ENCODE measurements around the gene IGF2BP2. TPM values are rescaled to one million over a fixed set of nuclear protein-coding genes. Genes with fewer than 3 reads are reported as not detected.
A peak's percentile ranks its signal among the peaks of the same experiment; 100 is the strongest.
"Not testable (repeated sequence)": the region's sequence is repeated elsewhere in the genome, so short reads cannot be mapped to it uniquely, and the experiment has no call there.

IGF2BP2 gene
- total RNA-seq, 1 donor from 2014 or later = 17.4 TPM

- DNase-seq (no peak), ATAC-seq (peak; percentile 58)
- Histone ChIP-seq H3K36me3 (no peaks in the 10 kb centered on the region), H3K9me3 (no peaks in the 10 kb centered on the region), H3K27me3 (no peaks in the 10 kb centered on the region), H3K4me3 (no peak overlapping the region), H3K4me1 (no peaks in the 10 kb centered on the region), H3K27ac (peak overlapping the region; percentile 38)
- TF ChIP-seq CTCF (IDR thresholded peaks at IDR 0.05) = no peak
- intact Hi-C loops (cut with DNase I) = no loop called here
These were observed 122.3 kb downstream of the IGF2BP2 start for GRCh38 chr3:185702262-185703225.

GRCh38 chr3:185701611-185702261 lies 123.1 kb downstream of the IGF2BP2 start:
- no peaks in the 10 kb centered on the region for H3K27me3 ChIP-seq
- no peak overlapping the region for H3K27ac ChIP-seq
- no peak for TF ChIP-seq CTCF (IDR thresholded peaks at IDR 0.05)
- H3K36me3 ChIP-seq = no peaks in the 10 kb centered on the region
- no peaks in the 10 kb centered on the region for H3K4me1 ChIP-seq
- intact Hi-C loops (cut with DNase I) = no loop called here
- no peak overlapping the region for H3K4me3 ChIP-seq
- no peaks in the 10 kb centered on the region for H3K9me3 ChIP-seq
- no peak for ATAC-seq
- no peak for DNase-seq

GRCh38 chr3:185699927-185700326 lies 124.9 kb downstream of the IGF2BP2 start:
- no peaks in the 10 kb centered on the region for H3K9me3 ChIP-seq
- no peaks in the 10 kb centered on the region for H3K36me3 ChIP-seq
- intact Hi-C loops (cut with DNase I) = no loop called here
- no peaks in the 10 kb centered on the region for H3K27me3 ChIP-seq
- TF ChIP-seq CTCF (IDR thresholded peaks at IDR 0.05) = no peak
- H3K4me1 ChIP-seq = no peaks in the 10 kb centered on the region
- H3K4me3 ChIP-seq = no peak overlapping the region
- ATAC-seq (no peak), DNase-seq (no peak)
- no peak overlapping the region for H3K27ac ChIP-seq

- H3K36me3 ChIP-seq; ATAC-seq; DNase-seq; H3K9me3 ChIP-seq; intact Hi-C loops (cut with DNase I); H3K27me3 ChIP-seq; H3K27ac ChIP-seq; H3K4me1 ChIP-seq; H3K4me3 ChIP-seq: not testable (repeated sequence)
These were observed 127.6 kb downstream of the IGF2BP2 start for GRCh38 chr3:185697228-185697627.

- H3K27ac ChIP-seq = no peak overlapping the region
- no peaks in the 10 kb centered on the region for H3K4me1 ChIP-seq
- DNase-seq = no peak
- no peaks in the 10 kb centered on the region for H3K9me3 ChIP-seq
- TF ChIP-seq CTCF (IDR thresholded peaks at IDR 0.05) = no peak
- ATAC-seq = no peak
- H3K27me3 ChIP-seq = no peaks in the 10 kb centered on the region
- intact Hi-C loops (cut with DNase I) = no loop called here
- H3K4me3 ChIP-seq = no peak overlapping the region
- no peaks in the 10 kb centered on the region for H3K36me3 ChIP-seq
These were observed 128.8 kb downstream of the IGF2BP2 start for GRCh38 chr3:185696039-185696438.
